Hematopoietic multipotent progenitor cell treated with erythropoietin and hydrocortisone succinate and interleukin-3 and kit ligand, for 6 days (in vitro differentiated cells): ENCODE measurements around the gene PCSK6.
"Not testable (repeated sequence)": the region's sequence is repeated elsewhere in the genome, so short reads cannot be mapped to it uniquely, and the experiment has no call there.

Experiments used
- DNase-seq: peaks from one replicate; pipeline ENCODE4 v3.0.0-alpha.2; 2015

Gene PCSK6

GRCh38 chr15:101396484-101397261 lies 92.8 kb downstream of the PCSK6 start:
- DNase-seq: no peak

- DNase-seq: no peak
These were observed 94.9 kb downstream of the PCSK6 start for GRCh38 chr15:101394654-101395053.

GRCh38 chr15:101394056-101394630 lies 95.4 kb downstream of the PCSK6 start:
- no peak for DNase-seq

- no peak for DNase-seq
These were observed 96.3 kb downstream of the PCSK6 start for GRCh38 chr15:101393172-101393571.

- DNase-seq: no peak
These were observed 97.4 kb downstream of the PCSK6 start for GRCh38 chr15:101391981-101392640.

DNA sequence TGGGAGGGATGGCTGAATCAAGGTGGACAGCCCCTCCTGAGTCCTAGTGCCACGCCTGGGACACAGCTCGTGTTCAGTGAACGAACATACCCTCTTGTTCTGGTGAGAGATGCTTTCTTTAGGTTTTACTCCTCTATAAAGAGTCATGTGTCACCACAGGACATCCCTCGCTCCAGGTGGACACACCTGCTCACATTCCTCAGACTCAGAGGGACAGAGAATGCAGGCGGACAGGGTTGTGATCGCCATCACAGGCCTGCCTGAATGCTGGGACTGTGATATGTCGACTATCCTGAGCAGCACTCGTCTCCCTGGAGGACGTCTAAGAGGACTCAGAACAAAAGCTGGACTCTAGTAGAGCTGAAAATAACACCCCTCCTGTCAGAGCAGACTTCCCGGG lies 98.1 kb downstream of the PCSK6 start:
- DNase-seq: no peak

GRCh38 chr15:101390462-101390861 lies 99.0 kb downstream of the PCSK6 start:
- DNase-seq: no peak

- DNase-seq: no peak
These were observed 99.4 kb downstream of the PCSK6 start for GRCh38 chr15:101390060-101390459.

DNA sequence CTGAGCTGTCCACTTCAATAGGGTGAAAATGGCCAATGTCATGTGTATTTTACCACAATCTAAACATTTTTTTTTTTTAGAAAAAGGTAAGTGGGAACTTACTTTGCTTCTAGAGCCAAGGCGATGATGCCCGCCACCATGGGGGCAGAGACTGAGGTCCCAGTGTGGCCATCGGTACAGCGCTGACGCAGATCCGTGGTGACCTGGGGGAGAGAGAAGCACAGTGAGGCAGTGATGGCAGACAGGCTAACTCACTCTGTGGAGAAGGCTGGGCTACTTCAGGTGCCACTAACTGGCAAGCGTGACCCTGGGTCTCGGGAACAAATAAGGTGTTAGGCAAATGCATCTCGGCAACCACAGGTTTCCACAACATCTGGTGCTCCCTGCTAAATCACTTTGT lies 100.1 kb downstream of the PCSK6 start:
- DNase-seq: no peak

- no peak for DNase-seq
These were observed 101.5 kb downstream of the PCSK6 start for GRCh38 chr15:101388046-101388445.

DNA sequence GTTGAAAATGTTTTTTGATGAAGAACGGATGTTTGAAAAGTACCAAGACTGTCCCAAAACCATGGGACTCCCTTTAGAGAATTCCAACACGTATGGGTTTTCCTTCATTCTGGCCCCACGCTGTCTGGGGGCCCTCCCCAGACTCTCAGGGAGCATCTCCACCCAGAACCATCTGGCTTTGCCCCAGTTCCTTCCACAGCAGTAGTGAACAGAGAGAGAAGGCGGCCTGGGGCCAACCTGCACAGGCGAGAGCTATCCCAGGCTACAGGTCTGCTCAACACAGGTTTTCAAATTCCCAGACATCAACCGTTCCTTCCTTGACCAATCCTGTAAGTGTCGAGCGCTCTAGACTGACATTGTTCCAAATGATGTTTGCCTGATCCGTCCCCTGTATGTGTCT lies 101.9 kb downstream of the PCSK6 start:
- DNase-seq: no peak

GRCh38 chr15:101386967-101387366 lies 102.5 kb downstream of the PCSK6 start:
- no peak for DNase-seq

- DNase-seq: no peak
These were observed 103.5 kb downstream of the PCSK6 start for GRCh38 chr15:101386006-101386405.

DNA sequence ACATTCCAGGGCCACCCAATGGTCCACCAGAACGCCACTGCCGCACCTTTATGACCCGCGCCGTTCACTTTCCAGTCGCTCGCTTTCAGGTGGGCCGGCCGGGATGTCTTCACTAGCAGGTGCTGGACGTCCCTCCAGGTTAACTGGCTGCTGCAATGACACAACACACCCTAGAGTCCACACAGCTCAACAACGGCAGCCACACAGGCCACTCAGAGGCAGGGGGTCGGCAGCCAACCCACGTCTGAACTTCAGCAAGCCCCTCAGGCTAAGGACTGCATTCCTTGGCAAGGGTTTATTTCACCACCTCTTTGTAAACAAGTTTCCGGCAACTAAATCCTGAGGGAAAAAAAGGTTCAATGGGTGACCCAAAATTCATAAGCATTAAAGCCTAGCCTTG lies 105.2 kb downstream of the PCSK6 start:
- no peak for DNase-seq

GRCh38 chr15:101382544-101382943 lies 107.0 kb downstream of the PCSK6 start:
- no peak for DNase-seq

GRCh38 chr15:101381671-101382212 lies 107.8 kb downstream of the PCSK6 start:
- DNase-seq: no peak

- no peak for DNase-seq
These were observed 109.4 kb downstream of the PCSK6 start for GRCh38 chr15:101380146-101380545.

GRCh38 chr15:101379647-101380046 lies 109.9 kb downstream of the PCSK6 start:
- DNase-seq: no peak

GRCh38 chr15:101378879-101379278 lies 110.6 kb downstream of the PCSK6 start:
- no peak for DNase-seq

DNA sequence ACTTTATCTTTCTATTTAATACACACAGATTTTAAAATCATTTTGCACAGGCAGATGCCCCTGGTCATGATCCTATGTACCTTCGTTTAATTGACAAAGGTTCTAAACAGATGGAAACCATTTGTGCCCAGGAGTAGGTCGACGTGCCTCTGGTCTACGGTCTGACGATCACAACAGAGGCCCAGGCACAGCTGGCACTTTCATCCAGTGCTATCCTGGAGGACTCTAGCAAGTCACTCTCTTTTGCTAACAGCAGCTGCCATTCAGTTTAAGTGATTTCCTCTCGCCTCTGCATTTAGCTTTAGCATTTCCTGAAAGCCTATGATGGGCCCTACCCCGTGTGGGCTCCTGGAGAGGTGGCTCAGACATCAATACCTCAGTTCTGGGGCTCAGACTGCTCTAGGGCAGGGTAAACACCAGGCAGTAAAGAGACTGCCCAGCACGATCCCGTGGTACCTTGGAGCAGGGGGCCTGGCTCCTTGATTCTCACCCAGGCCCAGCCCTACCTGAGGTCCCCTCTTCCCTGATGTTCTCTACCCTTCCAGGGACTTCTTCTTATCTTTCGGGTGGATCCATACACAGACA lies 111.2 kb downstream of the PCSK6 start:
- DNase-seq: no peak

GRCh38 chr15:101376615-101377395 lies 112.7 kb downstream of the PCSK6 start:
- DNase-seq: no peak

DNA sequence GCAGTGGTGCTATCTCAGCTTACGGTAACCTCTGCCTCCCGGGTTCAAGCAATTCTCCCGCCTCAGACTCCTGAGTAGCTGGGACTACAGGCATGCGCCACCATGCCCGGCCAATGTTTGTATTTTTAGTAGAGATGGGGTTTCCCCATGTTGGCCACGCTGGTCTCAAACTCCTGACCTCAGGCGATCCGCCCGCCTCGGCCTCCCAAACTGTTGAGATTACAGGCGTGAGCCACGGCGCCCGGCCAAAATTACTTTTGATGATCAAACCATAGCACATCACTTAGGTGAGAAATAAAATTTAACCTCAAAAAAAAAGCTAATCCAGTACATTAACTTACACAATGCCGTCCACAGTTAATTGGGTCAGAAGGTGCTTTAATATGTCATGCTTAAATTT lies 114.5 kb downstream of the PCSK6 start:
- not testable (repeated sequence) for DNase-seq

DNA sequence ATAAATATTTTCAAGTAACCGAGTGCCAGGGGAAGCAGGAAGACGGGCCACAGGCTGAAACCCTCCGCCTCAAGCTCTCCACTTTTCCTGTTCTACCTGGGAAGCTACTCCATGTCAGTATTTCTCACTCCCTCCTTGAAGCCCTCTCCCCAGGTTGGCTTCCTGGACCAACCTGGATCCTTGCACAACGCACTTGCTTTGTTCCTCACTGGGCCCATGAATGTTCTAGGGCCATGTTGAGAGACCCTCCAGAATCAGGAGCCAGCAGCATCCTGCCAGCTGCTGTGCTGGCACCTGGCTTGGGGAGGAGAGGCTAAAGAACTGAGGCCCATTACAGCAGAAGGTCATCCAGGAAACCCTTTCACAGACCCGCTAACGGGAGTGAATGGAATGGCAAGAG lies 115.2 kb downstream of the PCSK6 start:
- DNase-seq: no peak
